ENCODE results near the gene CR1L.
"Not testable (repeated sequence)": the region's sequence is repeated elsewhere in the genome, so short reads cannot be mapped to it uniquely, and the experiment has no call there.

Gene CR1L

DNA sequence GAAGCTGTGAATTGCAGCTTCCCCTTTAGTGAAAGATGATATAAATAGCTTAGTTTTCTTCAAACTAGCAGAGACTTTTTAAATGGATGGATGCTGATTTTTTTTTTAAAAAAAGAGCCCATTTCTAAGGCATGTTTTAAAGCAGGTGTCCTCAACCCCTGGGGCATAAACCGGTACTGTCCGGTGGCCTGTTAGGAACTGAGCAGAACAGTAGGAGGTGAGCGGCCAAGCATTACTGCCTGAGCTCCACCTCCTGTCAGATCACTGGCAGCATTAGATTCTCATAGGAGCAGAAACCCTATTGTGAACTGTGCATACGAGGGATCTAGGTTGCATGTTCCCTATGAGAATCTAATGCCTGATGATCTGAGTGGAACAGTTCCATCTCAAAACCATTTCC, 31.2 kb downstream of the CR1L start:
- H3K9ac ChIP-seq (ENCODE audit: low read depth, low read length, poor library complexity, severe bottlenecking) = no peak overlapping the region
- no peaks in the 10 kb centered on the region for H3K9me3 ChIP-seq (ENCODE audit: insufficient read depth, low read depth, low read length)
- H4K20me1 ChIP-seq (ENCODE audit: insufficient read depth, low read length, poor library complexity, severe bottlenecking) = no peaks in the 10 kb centered on the region
- TF ChIP-seq, protein P1, sequence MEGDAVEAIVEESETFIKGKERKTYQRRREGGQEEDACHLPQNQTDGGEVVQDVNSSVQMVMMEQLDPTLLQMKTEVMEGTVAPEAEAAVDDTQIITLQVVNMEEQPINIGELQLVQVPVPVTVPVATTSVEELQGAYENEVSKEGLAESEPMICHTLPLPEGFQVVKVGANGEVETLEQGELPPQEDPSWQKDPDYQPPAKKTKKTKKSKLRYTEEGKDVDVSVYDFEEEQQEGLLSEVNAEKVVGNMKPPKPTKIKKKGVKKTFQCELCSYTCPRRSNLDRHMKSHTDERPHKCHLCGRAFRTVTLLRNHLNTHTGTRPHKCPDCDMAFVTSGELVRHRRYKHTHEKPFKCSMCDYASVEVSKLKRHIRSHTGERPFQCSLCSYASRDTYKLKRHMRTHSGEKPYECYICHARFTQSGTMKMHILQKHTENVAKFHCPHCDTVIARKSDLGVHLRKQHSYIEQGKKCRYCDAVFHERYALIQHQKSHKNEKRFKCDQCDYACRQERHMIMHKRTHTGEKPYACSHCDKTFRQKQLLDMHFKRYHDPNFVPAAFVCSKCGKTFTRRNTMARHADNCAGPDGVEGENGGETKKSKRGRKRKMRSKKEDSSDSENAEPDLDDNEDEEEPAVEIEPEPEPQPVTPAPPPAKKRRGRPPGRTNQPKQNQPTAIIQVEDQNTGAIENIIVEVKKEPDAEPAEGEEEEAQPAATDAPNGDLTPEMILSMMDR (conservative IDR thresholded peaks at IDR 0.05; ENCODE audit: low read length) = no peak
- no peak for TF ChIP-seq EZH2phosphoT487 (IDR thresholded peaks at IDR 0.05; ENCODE audit: borderline replicate concordance)
- H3K36me3 ChIP-seq (ENCODE audit: insufficient read depth, low read length) = no peaks in the 10 kb centered on the region
- no peaks in the 10 kb centered on the region for H3K9me2 ChIP-seq (replicated peaks; ENCODE audit: low read depth, low read length)
- no peaks in the 10 kb centered on the region for H3K27me3 ChIP-seq (ENCODE audit: insufficient read depth, low read length, poor library complexity, severe bottlenecking)
- H3F3A ChIP-seq (ENCODE audit: low read depth) = no peaks in the 10 kb centered on the region
- no peak overlapping the region for H3K4me2 ChIP-seq (ENCODE audit: low read depth, low read length, poor library complexity, severe bottlenecking)
- H2AFZ ChIP-seq (ENCODE audit: low read length) = no peak overlapping the region
- no peaks in the 10 kb centered on the region for H3K79me2 ChIP-seq (ENCODE audit: insufficient read depth, low read length)
- H3K4me1 ChIP-seq (ENCODE audit: insufficient read depth, low read length, poor library complexity, severe bottlenecking) = no peaks in the 10 kb centered on the region
- no peak overlapping the region for H3K4me3 ChIP-seq (ENCODE audit: low read length, poor library complexity, severe bottlenecking)

DNA sequence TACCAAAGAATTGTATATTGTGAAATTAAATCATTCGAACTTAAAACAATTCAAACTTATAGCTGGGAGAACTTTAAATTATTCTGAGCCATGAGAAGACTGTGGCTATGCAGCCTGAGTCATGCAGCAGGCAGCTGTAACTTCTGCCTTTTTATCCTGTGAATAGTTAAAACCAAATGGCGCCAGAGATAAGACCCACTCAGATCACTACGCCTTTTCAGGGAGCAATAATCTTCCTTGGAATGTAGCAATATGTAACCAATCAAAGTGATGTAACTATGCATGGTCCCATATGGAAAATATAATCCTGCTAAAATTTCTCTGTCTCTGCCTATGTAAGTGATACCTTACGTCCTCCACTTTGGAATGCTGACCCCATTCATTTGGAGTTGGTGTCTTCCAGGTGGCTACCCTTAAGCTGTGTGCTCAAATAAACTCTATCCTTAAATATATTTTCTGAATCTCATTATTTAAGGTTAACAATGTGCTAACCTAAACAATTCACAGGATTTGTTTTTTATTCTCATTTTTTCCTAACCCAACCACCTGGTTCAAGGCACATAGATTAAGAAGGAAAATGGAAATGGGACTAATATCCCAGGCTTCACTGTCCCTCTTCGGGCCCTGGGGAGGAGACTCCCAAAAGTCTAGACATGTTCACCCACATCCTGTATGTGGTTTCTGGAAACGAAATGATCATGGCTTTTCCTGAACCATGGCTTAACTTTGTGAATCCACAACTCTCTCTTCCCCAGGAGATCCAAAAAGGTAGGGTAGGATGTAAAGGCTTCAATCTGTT, 35.9 kb downstream of the CR1L start:
- H3K4me1 ChIP-seq (ENCODE audit: insufficient read depth, low read length, poor library complexity, severe bottlenecking); H3K9me3 ChIP-seq (ENCODE audit: insufficient read depth, low read depth, low read length); H3K9ac ChIP-seq (ENCODE audit: low read depth, low read length, poor library complexity, severe bottlenecking); H3K79me2 ChIP-seq (ENCODE audit: insufficient read depth, low read length); H3K36me3 ChIP-seq (ENCODE audit: insufficient read depth, low read length); H3K4me2 ChIP-seq (ENCODE audit: low read depth, low read length, poor library complexity, severe bottlenecking); H3K9me2 ChIP-seq (replicated peaks; ENCODE audit: low read depth, low read length); H3F3A ChIP-seq (ENCODE audit: low read depth); H3K27me3 ChIP-seq (ENCODE audit: insufficient read depth, low read length, poor library complexity, severe bottlenecking); H4K20me1 ChIP-seq (ENCODE audit: insufficient read depth, low read length, poor library complexity, severe bottlenecking); H2AFZ ChIP-seq (ENCODE audit: low read length); H3K4me3 ChIP-seq (ENCODE audit: low read length, poor library complexity, severe bottlenecking): not testable (repeated sequence)

DNA sequence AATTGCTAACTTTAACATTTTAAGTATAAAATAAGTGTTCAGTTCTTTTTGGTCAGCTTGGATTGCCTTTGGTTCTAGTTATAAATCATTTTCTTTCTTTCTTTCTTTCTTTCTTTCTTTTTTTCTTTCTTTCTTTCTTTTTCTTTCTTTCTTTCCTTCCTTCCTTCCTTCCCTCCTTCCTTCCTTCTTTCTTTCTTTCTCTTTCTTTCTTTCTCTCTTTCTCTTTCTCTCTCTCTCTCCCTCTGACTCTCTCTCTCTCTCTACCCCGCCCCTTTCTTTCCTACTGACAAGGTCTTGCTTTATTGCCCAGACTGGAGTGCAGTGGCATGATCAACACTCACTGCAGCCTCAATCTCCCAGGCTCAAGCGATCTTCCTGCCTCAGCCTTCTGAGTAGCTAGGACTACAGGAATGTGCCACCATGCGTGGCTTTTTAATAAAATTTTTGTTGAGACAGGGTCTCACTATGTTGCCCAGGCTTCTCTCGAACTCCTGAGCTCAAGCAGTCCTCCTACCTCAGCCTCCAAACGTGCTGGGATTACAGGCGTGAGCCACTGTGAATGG, 38.0 kb downstream of the CR1L start:
- not testable (repeated sequence) for H3K4me3 ChIP-seq (ENCODE audit: low read length, poor library complexity, severe bottlenecking); H2AFZ ChIP-seq (ENCODE audit: low read length); H4K20me1 ChIP-seq (ENCODE audit: insufficient read depth, low read length, poor library complexity, severe bottlenecking); H3K27me3 ChIP-seq (ENCODE audit: insufficient read depth, low read length, poor library complexity, severe bottlenecking); H3K79me2 ChIP-seq (ENCODE audit: insufficient read depth, low read length); H3K4me2 ChIP-seq (ENCODE audit: low read depth, low read length, poor library complexity, severe bottlenecking); H3K36me3 ChIP-seq (ENCODE audit: insufficient read depth, low read length); H3K9me3 ChIP-seq (ENCODE audit: insufficient read depth, low read depth, low read length); H3K9me2 ChIP-seq (replicated peaks; ENCODE audit: low read depth, low read length); H3K9ac ChIP-seq (ENCODE audit: low read depth, low read length, poor library complexity, severe bottlenecking); H3F3A ChIP-seq (ENCODE audit: low read depth); H3K4me1 ChIP-seq (ENCODE audit: insufficient read depth, low read length, poor library complexity, severe bottlenecking)

DNA sequence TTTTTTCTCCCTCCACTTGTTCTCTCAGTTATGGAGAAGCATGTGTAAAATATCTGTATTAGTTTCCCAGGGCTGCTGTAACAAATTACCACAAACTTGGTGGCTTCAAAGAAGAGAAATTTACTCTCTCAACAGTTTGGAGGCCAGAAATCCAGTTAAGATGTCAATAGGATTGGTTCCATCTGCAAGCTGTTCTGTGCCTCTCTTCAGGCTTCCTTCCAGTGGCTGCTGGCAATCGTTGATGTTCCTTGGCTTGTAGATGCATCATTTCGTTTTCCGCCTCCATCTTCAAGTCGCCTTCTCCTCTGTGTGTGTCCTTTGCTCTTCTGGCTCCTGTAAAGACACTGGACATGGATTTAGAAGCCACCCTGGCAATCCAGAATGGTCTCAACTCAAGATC, 45.6 kb downstream of the CR1L start:
- not testable (repeated sequence) for H3K4me3 ChIP-seq (ENCODE audit: low read length, poor library complexity, severe bottlenecking); H3K4me1 ChIP-seq (ENCODE audit: insufficient read depth, low read length, poor library complexity, severe bottlenecking); H4K20me1 ChIP-seq (ENCODE audit: insufficient read depth, low read length, poor library complexity, severe bottlenecking); H2AFZ ChIP-seq (ENCODE audit: low read length); H3K9me2 ChIP-seq (replicated peaks; ENCODE audit: low read depth, low read length); H3K27me3 ChIP-seq (ENCODE audit: insufficient read depth, low read length, poor library complexity, severe bottlenecking); H3K4me2 ChIP-seq (ENCODE audit: low read depth, low read length, poor library complexity, severe bottlenecking); H3K79me2 ChIP-seq (ENCODE audit: insufficient read depth, low read length); H3K9ac ChIP-seq (ENCODE audit: low read depth, low read length, poor library complexity, severe bottlenecking); H3K9me3 ChIP-seq (ENCODE audit: insufficient read depth, low read depth, low read length); H3K36me3 ChIP-seq (ENCODE audit: insufficient read depth, low read length); H3F3A ChIP-seq (ENCODE audit: low read depth)

All from Loucy (cell line).